Immature natural killer cell (primary cell): ENCODE data around the gene GALNT16. TPM values are rescaled to one million over a fixed set of nuclear protein-coding genes. Genes with fewer than 3 reads are reported as not detected.
A peak's percentile ranks its signal among the peaks of the same experiment; 100 is the strongest.
"Not testable (repeated sequence)": the region's sequence is repeated elsewhere in the genome, so short reads cannot be mapped to it uniquely, and the experiment has no call there.

ENCODE experiments used
- DNase-seq, 3 donors: peaks; one replicate each; pipeline ENCODE4 v3.0.0; 2022; ENCODE audit warnings: mixed read lengths in 1 of 3
- H3K27ac Mint-ChIP-seq, 6 donors: one replicate each; pipeline ENCODE4 v1.8.0; 2020; ENCODE audit warnings: mixed read lengths in 6 of 6, mild to moderate bottlenecking in 5 of 6, inconsistent platforms in 4 of 6, moderate library complexity in 3 of 6
- H3K27me3 Mint-ChIP-seq, 3 donors: one replicate each; pipeline ENCODE4 v1.8.0; 2020 to 2021; ENCODE audit warnings: low read depth in 3 of 3, mild to moderate bottlenecking in 3 of 3, mixed read lengths in 3 of 3, moderate library complexity in 3 of 3, inconsistent platforms in 1 of 3
- H3K36me3 Mint-ChIP-seq, 3 donors: one replicate each; pipeline ENCODE4 v1.8.0; 2020; ENCODE audit warnings: mixed read lengths in 3 of 3, inconsistent platforms in 2 of 3, mild to moderate bottlenecking in 2 of 3
- H3K4me1 Mint-ChIP-seq, 2 donors: one replicate each; pipeline ENCODE4 v1.8.0; 2020; ENCODE audit warnings: inconsistent platforms in 2 of 2, mild to moderate bottlenecking in 2 of 2, mixed read lengths in 2 of 2, moderate library complexity in 1 of 2
- H3K4me3 Mint-ChIP-seq, 5 donors: one replicate each; pipeline ENCODE4 v1.8.0; 2020; ENCODE audit warnings: mild to moderate bottlenecking in 5 of 5, mixed read lengths in 5 of 5, inconsistent platforms in 3 of 5, moderate library complexity in 3 of 5
- H3K9me3 Mint-ChIP-seq, 6 donors: one replicate each; pipeline ENCODE4 v1.8.0; 2020; ENCODE audit warnings: mild to moderate bottlenecking in 6 of 6, mixed read lengths in 6 of 6, inconsistent platforms in 4 of 6, moderate library complexity in 3 of 6
- polyA plus RNA-seq, 3 donors: library from polyadenylated mRNA; unstranded; fragments of 300-500 nt; fragmentation: Illumina TruSeq; gene quantifications; one replicate each; pipeline ENCODE4 v1.2.3, GENCODE V29; 2021

GALNT16 gene
- polyA plus RNA-seq, 3 donors from 2014 or later, result not detected

DNA sequence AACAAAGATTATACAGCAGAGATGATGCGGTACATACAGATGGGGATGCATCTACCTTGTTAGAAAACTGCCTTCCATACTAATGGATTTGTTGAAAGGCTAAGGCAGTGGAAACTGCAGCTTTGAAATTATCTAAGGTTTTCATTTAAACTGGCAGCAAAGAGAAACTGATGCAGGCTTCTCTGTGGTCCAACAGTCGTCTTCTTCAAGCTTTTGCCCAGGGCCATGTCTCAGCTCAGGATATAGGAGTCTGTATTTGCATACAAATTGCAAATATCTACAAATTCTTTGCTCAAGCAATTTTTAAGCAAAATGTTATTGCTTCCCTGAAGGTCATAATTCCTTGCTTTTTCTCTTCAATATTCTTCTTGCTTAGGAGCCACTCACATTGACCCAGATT lies 104.4 kb downstream of the GALNT16 start:
- H3K9me3 Mint-ChIP-seq, result no peaks in the 10 kb centered on the region
- no peak overlapping the region for H3K27ac Mint-ChIP-seq
- peaks cover 2 to 6% (median 3%) of the 10 kb centered on the region in 3 donors for H3K27me3 Mint-ChIP-seq
- DNase-seq, result no peak
- peaks cover 0 to 4% (median 0%) of the 10 kb centered on the region in 3 donors for H3K36me3 Mint-ChIP-seq
- no peaks in the 10 kb centered on the region for H3K4me1 Mint-ChIP-seq
- H3K4me3 Mint-ChIP-seq, result no peak overlapping the region

DNA sequence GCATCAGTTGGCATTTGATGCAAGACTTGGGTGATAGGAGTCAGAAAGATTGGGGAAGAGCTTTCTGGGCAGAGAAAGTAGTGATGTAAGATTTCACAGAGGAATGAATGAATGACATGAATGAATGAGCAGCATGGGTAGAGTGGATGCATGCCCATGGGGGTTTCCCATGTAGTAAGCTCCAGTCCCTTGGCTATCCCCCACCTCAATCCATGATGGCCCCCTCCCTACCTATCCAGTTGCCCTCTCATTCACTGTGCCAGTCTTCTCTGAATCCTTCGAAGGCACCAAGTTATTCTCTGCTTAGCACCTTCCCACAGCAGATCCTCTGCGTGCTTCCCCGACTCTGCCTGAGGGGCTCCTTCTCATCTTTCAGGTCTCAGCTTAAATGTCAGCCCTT lies 106.1 kb downstream of the GALNT16 start:
- Mint-ChIP-seq H3K27ac (no peak overlapping the region), H3K4me1 (no peaks in the 10 kb centered on the region), H3K27me3 (peaks cover 2 to 6% (median 3%) of the 10 kb centered on the region in 3 donors), H3K36me3 (peaks cover 0 to 4% (median 0%) of the 10 kb centered on the region in 3 donors), H3K9me3 (no peaks in the 10 kb centered on the region), H3K4me3 (no peak overlapping the region)
- DNase-seq, result no peak

DNA sequence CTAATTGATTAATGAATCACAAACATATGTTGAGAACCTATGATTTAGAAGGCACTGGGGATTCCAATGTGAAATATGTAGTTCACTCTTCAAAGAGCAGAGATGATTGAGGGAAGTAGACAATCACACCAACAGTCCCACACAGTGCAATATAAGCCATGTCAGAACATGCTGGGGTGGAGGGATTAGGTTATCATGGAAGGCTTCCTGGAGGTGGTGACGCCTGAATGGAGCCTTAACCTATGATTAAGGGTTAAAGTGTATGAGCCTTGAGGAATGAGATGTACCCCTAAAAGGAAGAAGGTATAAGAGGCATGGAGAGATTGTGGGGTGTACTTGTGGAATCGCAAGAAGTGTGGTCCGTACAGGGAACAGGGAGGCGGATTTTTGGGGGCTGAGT lies 106.8 kb downstream of the GALNT16 start:
- Mint-ChIP-seq H3K36me3 (peaks cover 0 to 4% (median 0%) of the 10 kb centered on the region in 3 donors), H3K4me1 (no peaks in the 10 kb centered on the region), H3K4me3 (no peak overlapping the region), H3K27ac (no peak overlapping the region), H3K9me3 (no peaks in the 10 kb centered on the region), H3K27me3 (peaks cover 2 to 6% (median 3%) of the 10 kb centered on the region in 3 donors)
- no peak for DNase-seq

DNA sequence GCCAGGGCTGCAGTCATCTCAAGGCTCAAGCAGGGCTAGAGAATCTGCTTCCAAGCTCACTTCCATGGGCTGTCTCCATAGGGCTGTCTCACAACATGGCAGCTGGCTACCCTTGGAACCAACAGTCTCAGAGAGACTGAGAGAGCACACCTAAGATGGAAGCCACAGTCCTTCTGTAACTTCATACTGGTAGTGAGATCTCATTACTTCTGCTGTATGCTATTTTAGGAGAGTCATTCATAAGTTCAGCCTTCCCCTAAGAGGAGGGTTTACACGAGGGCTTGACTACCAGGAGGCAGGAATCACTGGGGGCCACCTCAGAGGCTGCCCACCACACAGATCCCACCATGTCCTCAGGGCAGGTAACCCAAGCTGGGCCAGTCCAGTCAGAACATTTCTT lies 108.4 kb downstream of the GALNT16 start:
- Mint-ChIP-seq H3K4me1 (no peaks in the 10 kb centered on the region), H3K27me3 (peaks cover 0 to 5% (median 3%) of the 10 kb centered on the region in 3 donors), H3K4me3 (no peak overlapping the region), H3K9me3 (no peaks in the 10 kb centered on the region), H3K36me3 (peaks cover 0 to 4% (median 4%) of the 10 kb centered on the region in 3 donors), H3K27ac (no peak overlapping the region)
- no peak for DNase-seq

DNA sequence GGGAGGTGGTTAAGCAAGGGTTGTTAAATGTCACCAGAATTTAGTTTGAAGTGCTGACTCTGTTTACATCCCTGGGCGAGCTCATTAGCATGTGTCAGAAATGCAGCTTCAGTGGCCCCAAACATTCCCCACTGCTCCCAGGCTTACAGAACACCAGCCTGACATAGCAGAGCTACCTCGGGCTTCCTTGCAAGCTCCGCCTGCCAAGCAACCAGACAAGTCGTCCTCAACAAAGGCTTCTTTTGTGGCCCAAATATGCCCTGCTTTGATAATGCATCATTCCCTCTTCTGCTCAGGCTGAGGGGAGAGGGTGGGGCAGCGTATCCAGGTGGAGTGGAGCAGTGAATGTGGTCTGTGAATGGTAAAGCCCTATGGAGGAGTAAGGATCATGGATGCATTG lies 110.1 kb downstream of the GALNT16 start:
- Mint-ChIP-seq H3K4me3 (no peak overlapping the region), H3K9me3 (no peaks in the 10 kb centered on the region), H3K27me3 (peaks cover 0 to 5% (median 3%) of the 10 kb centered on the region in 3 donors), H3K4me1 (no peaks in the 10 kb centered on the region), H3K36me3 (peaks cover 0 to 12% (median 5%) of the 10 kb centered on the region in 3 donors), H3K27ac (no peak overlapping the region)
- DNase-seq, result no peak

DNA sequence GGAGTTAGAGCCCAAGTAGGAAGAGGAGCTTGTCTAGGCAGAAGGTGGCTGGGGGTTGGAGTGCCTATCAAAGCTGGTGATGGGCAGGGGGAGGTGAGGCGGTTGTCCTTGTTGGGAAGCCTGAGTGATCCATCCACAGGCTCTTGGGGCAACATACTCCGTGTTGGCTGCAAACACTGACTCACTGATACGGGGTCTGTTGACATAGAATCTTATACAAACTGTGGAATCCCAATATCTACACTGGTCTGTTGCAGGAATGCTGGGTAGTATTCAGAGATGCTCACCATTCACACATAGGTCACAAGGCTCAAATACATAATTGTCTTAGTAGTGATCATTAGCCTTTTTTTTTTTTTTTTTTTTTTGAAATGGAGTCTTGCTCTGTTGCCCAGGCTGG lies 112.2 kb downstream of the GALNT16 start:
- H3K27ac Mint-ChIP-seq, result no peak overlapping the region

DNA sequence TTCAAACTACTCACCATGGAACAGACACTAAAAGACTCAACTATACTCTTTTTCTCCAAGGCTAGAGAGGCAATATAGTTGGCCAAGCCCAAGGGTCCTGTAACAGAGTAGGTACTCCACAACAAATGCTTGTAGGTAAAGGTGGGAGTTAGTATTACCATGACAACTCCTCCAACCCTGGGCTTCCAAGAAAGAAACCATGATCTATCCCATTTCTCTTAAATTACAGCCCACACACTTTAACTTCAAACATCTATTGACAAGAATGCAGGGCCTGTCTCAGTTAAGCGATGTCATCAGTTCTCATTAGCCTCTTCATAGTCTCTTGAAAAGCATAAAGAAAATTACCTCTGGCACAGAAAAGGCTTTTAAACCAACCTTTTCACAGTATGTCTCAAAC lies 113.1 kb downstream of the GALNT16 start:
- peaks cover 0 to 4% (median 2%) of the 10 kb centered on the region in 3 donors for H3K27me3 Mint-ChIP-seq
- H3K4me1 Mint-ChIP-seq, result no peaks in the 10 kb centered on the region
- H3K4me3 Mint-ChIP-seq, result no peak overlapping the region
- no peak for DNase-seq
- no peak overlapping the region for H3K27ac Mint-ChIP-seq
- H3K36me3 Mint-ChIP-seq, result peaks cover 11 to 35% (median 24%) of the 10 kb centered on the region in 3 donors
- no peaks in the 10 kb centered on the region for H3K9me3 Mint-ChIP-seq

More for the DNA sequence above, 112.2 kb downstream of the GALNT16 start:
- no peak for DNase-seq
- H3K4me3 Mint-ChIP-seq, result no peak overlapping the region
- no peaks in the 10 kb centered on the region for H3K9me3 Mint-ChIP-seq
- H3K4me1 Mint-ChIP-seq, result no peaks in the 10 kb centered on the region
- H3K27me3 Mint-ChIP-seq, result peaks cover 0 to 4% (median 2%) of the 10 kb centered on the region in 3 donors
- peaks cover 11 to 31% (median 21%) of the 10 kb centered on the region in 3 donors for H3K36me3 Mint-ChIP-seq

DNA sequence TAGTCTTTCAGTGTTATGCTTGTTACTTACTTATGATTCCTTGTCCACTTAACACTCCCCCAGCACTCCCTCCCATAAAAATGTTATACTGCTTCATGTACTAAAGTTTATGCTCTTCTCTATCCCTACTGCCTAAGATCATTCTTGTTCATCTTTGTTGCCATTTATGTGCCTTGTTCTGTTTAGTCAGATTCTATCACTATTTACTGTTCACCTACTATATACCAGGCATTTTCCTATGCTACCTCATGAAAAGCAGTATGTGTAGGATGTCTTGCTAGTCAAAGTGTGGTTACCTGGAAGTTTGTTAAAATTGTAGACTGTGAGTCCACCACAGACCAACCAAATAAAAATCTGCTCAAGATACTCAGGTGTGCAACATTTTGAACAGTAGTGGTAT lies 114.3 kb downstream of the GALNT16 start:
- Mint-ChIP-seq H3K9me3 (no peaks in the 10 kb centered on the region), H3K36me3 (peaks cover 11 to 39% (median 30%) of the 10 kb centered on the region in 3 donors), H3K4me3 (no peak overlapping the region), H3K4me1 (no peaks in the 10 kb centered on the region), H3K27me3 (peaks cover 0 to 4% (median 2%) of the 10 kb centered on the region in 3 donors), H3K27ac (peak overlapping the region in 2 of 6 donors; percentile 2 to 37)
- no peak for DNase-seq

DNA sequence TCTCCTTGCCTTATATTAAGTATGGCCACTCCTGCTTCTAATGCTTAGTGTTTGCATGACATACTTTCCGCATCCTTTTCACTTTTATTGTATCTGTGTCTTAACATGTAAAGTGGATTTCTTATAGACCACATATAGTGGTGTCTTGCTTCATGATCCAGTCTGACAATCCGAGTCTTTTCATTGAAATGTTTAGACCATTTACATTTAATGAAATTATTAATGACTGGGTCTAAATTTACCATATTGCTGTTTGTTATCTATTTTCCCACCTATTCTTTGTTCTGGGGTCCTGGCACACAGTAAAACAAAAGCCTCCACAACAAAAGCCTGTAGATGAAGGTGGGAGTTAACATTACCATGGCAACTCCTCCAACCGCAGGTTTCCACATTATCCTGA lies 115.2 kb downstream of the GALNT16 start:
- H3K27me3 Mint-ChIP-seq, result peaks cover 0 to 4% (median 2%) of the 10 kb centered on the region in 3 donors

DNA sequence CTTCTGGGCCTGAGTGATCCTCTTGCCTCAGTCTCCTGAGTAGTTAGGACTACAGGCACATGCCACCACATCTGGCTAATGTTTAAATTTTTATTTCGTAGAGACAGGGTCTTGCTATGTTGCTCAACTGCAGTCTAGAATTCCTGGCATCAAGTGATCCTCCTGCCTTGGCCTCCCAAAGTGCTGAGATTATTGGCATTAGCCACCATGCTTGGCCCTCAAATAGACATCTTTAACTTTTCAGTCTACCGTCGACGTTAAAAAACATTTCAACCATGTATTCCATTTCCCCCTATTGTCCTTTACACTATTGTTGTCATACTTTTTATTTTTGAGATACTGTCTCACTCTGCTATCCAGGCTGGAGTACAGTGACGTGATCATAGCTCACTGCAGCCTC lies 115.8 kb downstream of the GALNT16 start:
- peaks cover 0 to 2% of the 10 kb centered on the region in 2 donors for H3K4me1 Mint-ChIP-seq
- no peak overlapping the region for H3K27ac Mint-ChIP-seq
- H3K36me3 Mint-ChIP-seq, result peaks cover 16 to 52% (median 30%) of the 10 kb centered on the region in 3 donors
- no peak overlapping the region for H3K4me3 Mint-ChIP-seq
- H3K9me3 Mint-ChIP-seq, result no peaks in the 10 kb centered on the region
- DNase-seq, result no peak
- H3K27me3 Mint-ChIP-seq, result peaks cover 0 to 4% (median 2%) of the 10 kb centered on the region in 3 donors

More for the DNA sequence above, 115.2 kb downstream of the GALNT16 start:
- H3K36me3 Mint-ChIP-seq, result peaks cover 16 to 48% (median 30%) of the 10 kb centered on the region in 3 donors
- no peak for DNase-seq
- no peak overlapping the region for H3K4me3 Mint-ChIP-seq
- H3K9me3 Mint-ChIP-seq, result no peaks in the 10 kb centered on the region
- H3K4me1 Mint-ChIP-seq, result no peaks in the 10 kb centered on the region
- H3K27ac Mint-ChIP-seq, result no peak overlapping the region

DNA sequence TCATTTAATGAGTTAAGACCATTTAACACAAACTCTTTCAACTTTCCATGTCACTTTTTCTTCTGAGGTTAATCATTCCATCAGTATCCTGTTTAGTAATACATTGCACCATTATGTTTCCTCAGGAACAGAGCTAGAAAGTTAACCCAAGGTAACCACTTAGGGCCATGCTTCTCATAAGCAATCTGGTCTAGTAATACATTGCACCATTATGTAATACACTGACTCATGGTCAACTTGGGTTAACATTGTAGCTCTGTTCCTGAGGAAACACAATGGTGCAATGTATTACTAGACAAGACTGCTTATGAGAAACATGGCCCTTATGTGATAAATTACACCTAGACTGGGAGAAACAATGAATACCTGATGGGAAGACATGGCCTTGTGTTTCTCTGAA lies 116.5 kb downstream of the GALNT16 start:
- Mint-ChIP-seq H3K27me3 (peaks cover 0 to 4% (median 2%) of the 10 kb centered on the region in 3 donors), H3K36me3 (peaks cover 16 to 52% (median 30%) of the 10 kb centered on the region in 3 donors), H3K27ac (no peak overlapping the region)

DNA sequence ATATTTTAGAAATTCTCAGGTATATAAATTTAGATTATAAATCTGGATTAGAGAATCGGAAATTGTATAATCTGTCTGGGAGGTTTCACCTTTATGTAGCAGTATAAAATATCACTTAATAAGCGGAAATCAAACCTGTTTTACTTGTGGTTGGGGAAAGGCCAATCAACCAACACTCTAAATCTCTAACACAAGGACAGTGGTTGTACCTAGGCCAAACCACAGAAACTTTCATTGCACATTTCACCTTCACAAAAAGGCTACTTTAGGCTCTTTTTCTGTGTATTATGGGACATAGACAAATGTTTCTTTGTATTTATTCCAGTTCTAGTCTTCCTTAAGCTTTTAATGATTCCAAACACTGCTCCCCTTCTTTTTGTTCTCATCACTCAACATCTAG lies 118.3 kb downstream of the GALNT16 start:
- Mint-ChIP-seq H3K27me3 (peaks cover 0 to 2% (median 0%) of the 10 kb centered on the region in 3 donors), H3K36me3 (peaks cover 16 to 48% (median 30%) of the 10 kb centered on the region in 3 donors)

More for the DNA sequence above, 116.5 kb downstream of the GALNT16 start:
- H3K4me3 Mint-ChIP-seq, result no peak overlapping the region
- no peak for DNase-seq
- H3K9me3 Mint-ChIP-seq, result no peaks in the 10 kb centered on the region
- peaks cover 0 to 2% of the 10 kb centered on the region in 2 donors for H3K4me1 Mint-ChIP-seq

DNA sequence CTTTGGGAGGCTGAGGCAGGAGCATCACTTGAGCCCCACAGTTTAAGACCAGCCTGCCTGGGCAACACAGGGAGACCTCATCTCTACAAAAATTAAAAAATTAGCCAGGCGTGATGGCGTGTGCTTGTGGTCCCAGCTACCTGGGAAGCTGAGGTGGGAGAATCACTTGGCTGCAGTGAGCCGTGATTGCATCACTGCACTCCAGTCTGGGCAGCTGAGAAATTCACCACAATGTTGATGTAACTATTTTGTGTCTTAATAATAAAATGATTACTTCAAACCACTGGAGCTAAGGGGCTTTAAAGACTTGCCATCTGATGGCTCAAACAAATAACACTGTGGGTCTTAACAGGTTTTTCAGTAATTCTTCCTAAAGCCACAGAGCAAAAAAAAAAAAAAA lies 127.4 kb downstream of the GALNT16 start:
- Mint-ChIP-seq H3K27me3 (peaks cover 0 to 2% (median 0%) of the 10 kb centered on the region in 3 donors), H3K27ac (no peak overlapping the region)

More for the DNA sequence above, 118.3 kb downstream of the GALNT16 start:
- Mint-ChIP-seq H3K4me1 (peaks cover 0 to 2% of the 10 kb centered on the region in 2 donors), H3K27ac (peak overlapping the region in 2 of 6 donors; percentile 56 to 58), H3K9me3 (no peaks in the 10 kb centered on the region), H3K4me3 (no peak overlapping the region)
- DNase-seq, result no peak

DNA sequence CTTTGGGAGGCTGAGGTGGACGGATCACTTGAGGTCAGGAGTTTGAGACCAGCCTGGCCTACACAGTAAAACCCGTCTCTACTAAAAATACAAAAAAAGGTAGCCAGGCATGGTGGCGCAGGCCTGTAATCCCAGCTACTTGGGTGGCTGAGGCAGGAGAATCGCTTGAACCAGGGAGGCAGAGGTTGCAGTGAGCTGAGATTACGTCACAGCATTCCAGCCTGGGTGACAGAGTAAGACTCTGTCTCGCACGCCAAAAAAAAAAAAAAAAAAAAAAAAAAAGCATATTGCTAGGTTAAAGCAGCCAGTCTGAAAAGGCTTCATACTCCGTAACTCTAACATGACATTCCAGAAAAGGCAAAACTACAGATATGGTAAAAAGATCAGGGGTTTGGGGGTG lies 131.4 kb downstream of the GALNT16 start:
- peaks cover 47 to 84% of the 10 kb centered on the region in 2 donors for H3K4me1 Mint-ChIP-seq
- not testable (repeated sequence) for H3K9me3 Mint-ChIP-seq, H3K27me3 Mint-ChIP-seq, DNase-seq
- peaks cover 31 to 45% (median 37%) of the 10 kb centered on the region in 3 donors for H3K36me3 Mint-ChIP-seq
- peak overlapping the region in 1 of 6 donors; percentile 10 for H3K27ac Mint-ChIP-seq
- H3K4me3 Mint-ChIP-seq, result peak overlapping the region in 1 of 5 donors; percentile 45

More for the DNA sequence above, 127.4 kb downstream of the GALNT16 start:
- peaks cover 16 to 32% (median 30%) of the 10 kb centered on the region in 3 donors for H3K36me3 Mint-ChIP-seq
- H3K9me3 Mint-ChIP-seq, result no peaks in the 10 kb centered on the region
- H3K4me1 Mint-ChIP-seq, result peaks cover 39 to 70% of the 10 kb centered on the region in 2 donors
- H3K4me3 Mint-ChIP-seq, result no peak overlapping the region
- DNase-seq, result no peak

DNA sequence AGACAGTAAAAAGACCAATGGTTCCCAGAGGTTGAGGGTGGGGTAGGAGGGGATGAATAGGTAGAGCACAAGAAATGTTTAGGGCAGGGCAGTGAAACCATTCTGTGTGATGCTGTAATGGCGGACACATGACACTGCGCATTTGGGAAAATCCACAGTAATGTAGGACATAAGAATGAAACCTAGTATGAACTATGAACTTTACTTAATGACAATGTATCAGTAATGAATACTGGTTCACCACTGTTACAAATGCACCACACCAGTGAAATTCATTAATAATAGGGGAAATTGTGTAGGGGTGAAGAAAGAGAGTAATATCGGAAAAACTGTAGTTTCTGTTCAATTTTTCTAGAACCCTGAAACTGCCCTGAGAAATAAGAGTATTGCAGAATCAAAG lies 132.5 kb downstream of the GALNT16 start:
- Mint-ChIP-seq H3K36me3 (peaks cover 31 to 45% (median 37%) of the 10 kb centered on the region in 3 donors), H3K9me3 (no peaks in the 10 kb centered on the region), H3K4me3 (no peak overlapping the region), H3K27ac (peak overlapping the region in 2 of 6 donors; percentile 2 to 32), H3K27me3 (peaks cover 0 to 4% (median 2%) of the 10 kb centered on the region in 3 donors), H3K4me1 (peaks cover 54 to 94% of the 10 kb centered on the region in 2 donors)
- no peak for DNase-seq
